ENCODE results near the gene SYCN. TPM values are rescaled to one million over a fixed set of nuclear protein-coding genes. Genes with fewer than 3 reads are reported as not detected.

SYCN gene
- polyA plus RNA-seq, 3 donors, result not detected

GRCh38 chr19:39177736-39178135 is 26.3 kb downstream of the SYCN start:
- Histone ChIP-seq H4K20me1 (ENCODE audit: insufficient read depth, low read length) (no peaks in the 10 kb centered on the region), H3K9me3 (replicated peaks in 1 of 2; ENCODE audit: control insufficient read depth in 1 of 2, insufficient read depth in 1 of 2, low read length in 2 of 2) (no peaks in the 10 kb centered on the region), H2AFZ (ENCODE audit: insufficient read depth, low read depth, low read length, poor library complexity, severe bottlenecking) (no peak overlapping the region), H3K27ac (ENCODE audit: low read depth in 1 of 2, low read length in 2 of 2) (no peak overlapping the region), H3K79me2 (ENCODE audit: insufficient read depth, low read length) (no peaks in the 10 kb centered on the region), H3K27me3 (ENCODE audit: control insufficient read depth in 2 of 2, insufficient read depth in 2 of 2, low read length in 2 of 2) (no peaks in the 10 kb centered on the region), H3K4me2 (replicated peaks; ENCODE audit: extremely low read depth, low read length, poor library complexity, severe bottlenecking) (no peak overlapping the region), H3K4me1 (ENCODE audit: control insufficient read depth in 1 of 2, insufficient read depth in 2 of 2, low read length in 2 of 2) (no peaks in the 10 kb centered on the region), H3K4me3 (replicated peaks in 1 of 3; ENCODE audit: low read depth in 2 of 3, low read length in 3 of 3) (no peak overlapping the region), H3K9ac (ENCODE audit: insufficient read depth, low read length, poor library complexity, severe bottlenecking) (no peak overlapping the region), H3K36me3 (replicated peaks in 1 of 2; ENCODE audit: control insufficient read depth in 1 of 2, insufficient read depth in 2 of 2, low read length in 2 of 2) (peaks cover 36 to 57% of the 10 kb centered on the region in 2 donors)
- Mint-ChIP-seq H3K27me3 (ENCODE audit: low read depth in 3 of 3) (peaks cover 0 to 3% (median 0%) of the 10 kb centered on the region in 3 donors), H3K9me3 (peaks cover 0 to 2% (median 0%) of the 10 kb centered on the region in 7 donors), H3K27ac (no peak overlapping the region), H3K36me3 (peaks cover 15 to 61% of the 10 kb centered on the region in 2 donors), H3K4me3 (no peak overlapping the region), H3K4me1 (no peaks in the 10 kb centered on the region)
- no peak for DNase-seq
- WGBS (ENCODE audit: insufficient coverage), result 98% methylated on average over 6 of the region's 11 CpGs
- intact Hi-C loops (cut with micrococcal nuclease), result no loop called here
- TF ChIP-seq CTCF (IDR thresholded peaks at IDR 0.05), result no peak

- Histone ChIP-seq H3K4me1 (ENCODE audit: control insufficient read depth in 1 of 2, insufficient read depth in 2 of 2, low read length in 2 of 2) (no peaks in the 10 kb centered on the region), H2AFZ (ENCODE audit: insufficient read depth, low read depth, low read length, poor library complexity, severe bottlenecking) (no peak overlapping the region), H3K4me3 (replicated peaks in 1 of 3; ENCODE audit: low read depth in 2 of 3, low read length in 3 of 3) (no peak overlapping the region), H3K27ac (ENCODE audit: low read depth in 1 of 2, low read length in 2 of 2) (no peak overlapping the region), H3K36me3 (replicated peaks in 1 of 2; ENCODE audit: control insufficient read depth in 1 of 2, insufficient read depth in 2 of 2, low read length in 2 of 2) (peaks cover 38 to 57% of the 10 kb centered on the region in 2 donors), H3K9ac (ENCODE audit: insufficient read depth, low read length, poor library complexity, severe bottlenecking) (no peak overlapping the region), H3K79me2 (ENCODE audit: insufficient read depth, low read length) (no peaks in the 10 kb centered on the region), H4K20me1 (ENCODE audit: insufficient read depth, low read length) (no peaks in the 10 kb centered on the region), H3K9me3 (replicated peaks in 1 of 2; ENCODE audit: control insufficient read depth in 1 of 2, insufficient read depth in 1 of 2, low read length in 2 of 2) (no peaks in the 10 kb centered on the region), H3K4me2 (replicated peaks; ENCODE audit: extremely low read depth, low read length, poor library complexity, severe bottlenecking) (no peak overlapping the region), H3K27me3 (ENCODE audit: control insufficient read depth in 2 of 2, insufficient read depth in 2 of 2, low read length in 2 of 2) (no peaks in the 10 kb centered on the region)
- no peak for DNase-seq
- Mint-ChIP-seq H3K4me1 (no peaks in the 10 kb centered on the region), H3K27ac (no peak overlapping the region), H3K27me3 (ENCODE audit: low read depth in 3 of 3) (peaks cover 0 to 1% (median 0%) of the 10 kb centered on the region in 3 donors), H3K4me3 (no peak overlapping the region), H3K36me3 (peaks cover 16 to 65% of the 10 kb centered on the region in 2 donors), H3K9me3 (peaks cover 0 to 2% (median 0%) of the 10 kb centered on the region in 7 donors)
- 100% methylated on average over 6 of the region's 10 CpGs for WGBS (ENCODE audit: insufficient coverage)
- intact Hi-C loops (cut with micrococcal nuclease), result no loop called here
- no peak for TF ChIP-seq CTCF (IDR thresholded peaks at IDR 0.05)
Observed at GRCh38 chr19:39177110-39177699, 26.9 kb downstream of the SYCN start.
